Glutamatergic neuron (in vitro differentiated cells): ENCODE measurements around the gene TTC17. TPM values are rescaled to one million over a fixed set of nuclear protein-coding genes. Genes with fewer than 3 reads are reported as not detected.

ENCODE experiments used
- DNase-seq: peaks from one replicate; pipeline ENCODE4 v3.0.0; 2022
- H3K27ac Mint-ChIP-seq: one replicate; pipeline ENCODE4 v1.8.0; 2020; ENCODE audit warnings: mild to moderate bottlenecking, mixed read lengths, inconsistent platforms; ENCODE audit not compliant: unreplicated experiment
- H3K27me3 Mint-ChIP-seq: one replicate; pipeline ENCODE4 v1.8.0; 2020; ENCODE audit warnings: mild to moderate bottlenecking, moderate library complexity, mixed read lengths, inconsistent platforms; ENCODE audit not compliant: unreplicated experiment
- H3K36me3 Mint-ChIP-seq: one replicate; pipeline ENCODE4 v1.8.0; 2020; ENCODE audit warnings: mild to moderate bottlenecking, mixed read lengths, inconsistent platforms; ENCODE audit not compliant: unreplicated experiment
- H3K4me1 Mint-ChIP-seq: one replicate; pipeline ENCODE4 v1.8.0; 2020; ENCODE audit warnings: mild to moderate bottlenecking, low read depth, mixed read lengths, inconsistent platforms; ENCODE audit not compliant: unreplicated experiment
- H3K4me3 Mint-ChIP-seq: one replicate; pipeline ENCODE4 v1.8.0; 2020; ENCODE audit warnings: mild to moderate bottlenecking, mixed read lengths, inconsistent platforms; ENCODE audit not compliant: unreplicated experiment
- H3K9me3 Mint-ChIP-seq: one replicate; pipeline ENCODE4 v1.8.0; 2020; ENCODE audit warnings: mild to moderate bottlenecking, moderate library complexity, mixed read lengths, inconsistent platforms; ENCODE audit not compliant: unreplicated experiment
- total RNA-seq: library from RNA; stranded (reverse); fragmentation: NEBNext Ultra II Directional; extraction: Animal tissue kit (Norgen Biotek cat#: 25700); gene quantifications from one replicate; pipeline ENCODE4 v1.2.1, GENCODE V29; 2021; ENCODE audit not compliant: unreplicated experiment
- TF ChIP-seq, protein P1 (sequence below): fragments of 200-600 bp; sonication (generic); IDR thresholded peaks from one replicate; pipeline ENCODE4 v1.5.0; 2021; ENCODE audit not compliant: partially characterized antibody, unreplicated experiment

The TTC17 gene
- total RNA-seq, 1 donor from 2014 or later, result 92.0 TPM

GRCh38 chr11:43376065-43376464 is 17.3 kb downstream of the TTC17 start:
- DNase-seq, result no peak
- Mint-ChIP-seq H3K27ac (no peak overlapping the region), H3K4me1 (no peaks in the 10 kb centered on the region), H3K36me3 (no peaks in the 10 kb centered on the region), H3K27me3 (no peaks in the 10 kb centered on the region), H3K9me3 (no peaks in the 10 kb centered on the region), H3K4me3 (no peak overlapping the region)
- TF ChIP-seq, protein P1, sequence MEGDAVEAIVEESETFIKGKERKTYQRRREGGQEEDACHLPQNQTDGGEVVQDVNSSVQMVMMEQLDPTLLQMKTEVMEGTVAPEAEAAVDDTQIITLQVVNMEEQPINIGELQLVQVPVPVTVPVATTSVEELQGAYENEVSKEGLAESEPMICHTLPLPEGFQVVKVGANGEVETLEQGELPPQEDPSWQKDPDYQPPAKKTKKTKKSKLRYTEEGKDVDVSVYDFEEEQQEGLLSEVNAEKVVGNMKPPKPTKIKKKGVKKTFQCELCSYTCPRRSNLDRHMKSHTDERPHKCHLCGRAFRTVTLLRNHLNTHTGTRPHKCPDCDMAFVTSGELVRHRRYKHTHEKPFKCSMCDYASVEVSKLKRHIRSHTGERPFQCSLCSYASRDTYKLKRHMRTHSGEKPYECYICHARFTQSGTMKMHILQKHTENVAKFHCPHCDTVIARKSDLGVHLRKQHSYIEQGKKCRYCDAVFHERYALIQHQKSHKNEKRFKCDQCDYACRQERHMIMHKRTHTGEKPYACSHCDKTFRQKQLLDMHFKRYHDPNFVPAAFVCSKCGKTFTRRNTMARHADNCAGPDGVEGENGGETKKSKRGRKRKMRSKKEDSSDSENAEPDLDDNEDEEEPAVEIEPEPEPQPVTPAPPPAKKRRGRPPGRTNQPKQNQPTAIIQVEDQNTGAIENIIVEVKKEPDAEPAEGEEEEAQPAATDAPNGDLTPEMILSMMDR, result no peak

- Mint-ChIP-seq H3K27me3 (no peaks in the 10 kb centered on the region), H3K27ac (no peak overlapping the region), H3K9me3 (no peaks in the 10 kb centered on the region), H3K4me1 (no peaks in the 10 kb centered on the region), H3K4me3 (no peak overlapping the region), H3K36me3 (no peaks in the 10 kb centered on the region)
- TF ChIP-seq, protein P1, result no peak
- no peak for DNase-seq
These were observed 17.9 kb downstream of the TTC17 start for GRCh38 chr11:43376594-43376993.

DNA sequence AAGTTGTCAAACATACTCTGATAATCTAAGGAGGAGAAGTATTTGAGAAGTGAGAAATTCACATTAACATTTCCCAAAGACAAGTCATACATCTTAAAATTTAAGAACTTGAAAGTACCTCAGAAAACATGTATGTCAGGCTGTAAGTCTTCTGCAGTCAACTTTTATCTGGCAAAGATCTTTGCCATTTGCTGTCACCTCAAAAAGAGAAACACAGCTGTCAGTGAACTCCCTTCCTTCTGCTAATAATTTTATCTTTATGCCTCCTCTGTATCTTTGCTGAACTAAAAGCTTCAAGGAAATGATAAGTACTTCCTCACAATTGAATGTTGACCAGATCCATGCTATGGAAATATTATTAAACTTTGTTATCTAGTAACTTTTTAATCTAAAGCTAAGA is 18.7 kb downstream of the TTC17 start:
- H3K36me3 Mint-ChIP-seq, result no peaks in the 10 kb centered on the region
- H3K27me3 Mint-ChIP-seq, result no peaks in the 10 kb centered on the region
- H3K9me3 Mint-ChIP-seq, result no peaks in the 10 kb centered on the region
- no peaks in the 10 kb centered on the region for H3K4me1 Mint-ChIP-seq
- TF ChIP-seq, protein P1, result no peak
- H3K27ac Mint-ChIP-seq, result no peak overlapping the region
- no peak overlapping the region for H3K4me3 Mint-ChIP-seq
- DNase-seq, result no peak

- no peak for DNase-seq
- Mint-ChIP-seq H3K4me1 (no peaks in the 10 kb centered on the region), H3K36me3 (no peaks in the 10 kb centered on the region), H3K9me3 (no peaks in the 10 kb centered on the region), H3K27ac (no peak overlapping the region), H3K4me3 (no peak overlapping the region), H3K27me3 (no peaks in the 10 kb centered on the region)
- TF ChIP-seq, protein P1, result no peak
These were observed 20.2 kb downstream of the TTC17 start for GRCh38 chr11:43378897-43379296.

DNA sequence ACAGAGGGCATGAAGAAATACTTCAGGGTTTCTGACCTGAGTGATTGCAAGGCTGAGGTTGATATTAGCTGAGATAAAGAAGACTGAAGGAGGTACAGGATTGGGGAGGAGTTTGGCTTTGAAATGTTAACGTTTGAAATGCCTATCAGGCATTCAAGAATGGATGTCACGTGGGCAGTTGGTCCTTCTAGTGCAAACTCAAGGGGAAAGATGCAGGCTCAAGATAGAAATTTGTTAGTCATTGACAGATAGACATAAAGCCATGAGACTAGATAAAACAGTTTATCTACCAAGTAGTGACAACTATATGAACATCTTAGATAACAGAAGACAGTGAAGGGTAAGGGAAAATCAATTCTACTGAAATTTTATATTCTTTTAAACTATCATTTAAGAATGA is 23.1 kb downstream of the TTC17 start:
- Mint-ChIP-seq H3K27ac (no peak overlapping the region), H3K4me3 (no peak overlapping the region), H3K27me3 (no peaks in the 10 kb centered on the region), H3K4me1 (no peaks in the 10 kb centered on the region), H3K9me3 (no peaks in the 10 kb centered on the region), H3K36me3 (no peaks in the 10 kb centered on the region)
- TF ChIP-seq, protein P1, result no peak
- DNase-seq, result no peak
